Stimulated activated naive CD8-positive, alpha-beta T cell treated with anti-CD3 and anti-CD28 coated beads, Interleukin-15, Interleukin-2, amounts not matched to agents 100 ng/mL and 50 ng/mL, for 24 hours (primary cell): ENCODE data around the gene IGF2.

Experiments
- H3K27ac Mint-ChIP-seq: one replicate; pipeline ENCODE4 v1.8.0; 2021; ENCODE audit warnings: mild to moderate bottlenecking, mixed read lengths
- H3K27me3 Mint-ChIP-seq: one replicate; pipeline ENCODE4 v1.8.0; 2021; ENCODE audit warnings: mixed read lengths
- H3K36me3 Mint-ChIP-seq: one replicate; pipeline ENCODE4 v1.8.0; 2021; ENCODE audit warnings: low read depth, mixed read lengths
- H3K4me1 Mint-ChIP-seq: one replicate; pipeline ENCODE4 v1.8.0; 2021; ENCODE audit warnings: low read depth, mixed read lengths
- H3K4me3 Mint-ChIP-seq: one replicate; pipeline ENCODE4 v1.8.0; 2021; ENCODE audit warnings: mild to moderate bottlenecking, mixed read lengths
- H3K9me3 Mint-ChIP-seq: one replicate; pipeline ENCODE4 v1.8.0; 2021; ENCODE audit warnings: mixed read lengths

Gene IGF2

DNA sequence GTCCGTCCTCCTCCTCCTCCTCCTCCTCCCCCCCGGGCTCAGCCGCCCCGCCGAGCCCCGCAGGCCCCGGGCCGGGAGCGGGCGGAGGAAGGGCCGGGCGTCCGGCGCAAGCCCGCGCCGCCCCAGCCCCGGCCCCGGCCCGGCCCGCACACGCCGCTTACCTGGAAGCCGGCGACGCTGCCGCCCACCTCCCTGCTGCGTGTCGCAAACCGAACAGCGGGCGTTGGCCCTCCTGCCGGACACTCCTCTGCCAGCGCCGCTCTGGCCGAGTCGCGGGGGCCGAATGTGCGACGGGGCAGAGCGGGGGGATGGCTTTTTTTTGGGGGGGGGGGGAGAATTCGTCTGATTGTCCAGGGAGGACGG lies 1.1 kb downstream of the IGF2 start:
- Mint-ChIP-seq H3K9me3 (no peaks in the 10 kb centered on the region), H3K36me3 (no peaks in the 10 kb centered on the region), H3K4me3 (no peak overlapping the region), H3K4me1 (peaks cover 21% of the 10 kb centered on the region), H3K27me3 (peaks cover 64% of the 10 kb centered on the region), H3K27ac (no peak overlapping the region)

DNA sequence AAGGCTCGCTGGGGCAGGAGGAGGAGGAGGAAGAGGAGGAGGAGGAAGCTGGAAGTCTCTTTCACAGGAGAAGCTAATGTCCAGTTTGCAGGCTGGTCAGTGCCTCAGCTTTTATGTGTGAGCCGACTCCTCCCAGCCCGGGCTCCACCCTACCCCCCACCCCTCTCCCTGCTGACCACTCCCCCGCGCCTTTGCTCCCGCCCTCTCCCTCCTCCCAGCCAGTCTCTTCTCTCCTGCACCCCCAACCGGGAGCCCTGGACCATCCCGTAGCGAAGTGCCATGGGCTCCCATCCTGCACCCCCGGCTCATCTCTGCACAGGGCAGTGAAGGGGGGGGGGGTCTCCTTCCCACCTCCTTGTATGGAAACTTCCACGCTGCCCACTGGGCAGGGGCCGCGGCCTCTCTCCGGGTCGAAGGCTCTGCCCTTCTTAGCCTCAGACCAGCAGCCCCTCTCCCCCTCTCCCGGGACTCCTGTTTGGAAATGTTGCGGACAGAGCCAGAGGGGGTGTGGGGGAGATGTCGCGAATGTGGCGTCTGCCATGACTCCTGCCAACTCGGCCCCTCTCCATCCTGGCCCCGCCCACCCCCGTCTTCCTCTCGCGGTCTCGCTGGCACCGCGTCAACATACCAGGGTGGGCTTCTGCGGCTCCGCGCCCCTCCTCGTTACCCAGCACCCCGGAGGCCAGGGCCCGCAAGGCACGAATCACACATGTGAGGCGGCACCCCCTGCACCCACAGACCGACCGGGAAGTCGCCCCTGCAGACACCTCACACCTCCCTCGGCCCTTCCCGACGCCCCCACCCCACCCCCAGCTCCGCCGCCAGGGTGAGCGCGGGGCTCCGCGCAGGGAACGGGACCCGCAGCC lies 1.8 kb downstream of the IGF2 start:
- Mint-ChIP-seq H3K4me3 (no peak overlapping the region), H3K4me1 (peaks cover 14% of the 10 kb centered on the region), H3K9me3 (no peaks in the 10 kb centered on the region), H3K27ac (no peak overlapping the region), H3K27me3 (peaks cover 64% of the 10 kb centered on the region), H3K36me3 (no peaks in the 10 kb centered on the region)

DNA sequence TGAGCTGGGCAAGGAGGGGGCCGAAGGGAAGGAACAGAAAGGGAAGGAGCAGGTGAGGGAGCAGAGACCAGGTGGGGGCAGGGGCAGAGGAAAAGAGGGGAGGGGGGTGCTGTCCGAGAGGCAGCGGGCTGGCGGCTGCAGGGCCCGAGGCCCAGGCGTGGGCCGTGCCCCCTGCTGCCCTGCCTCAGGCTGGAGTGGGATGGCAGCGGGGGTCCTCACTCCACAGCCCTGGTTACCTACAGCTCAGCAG lies 2.3 kb downstream of the IGF2 start:
- H3K27ac Mint-ChIP-seq = no peak overlapping the region
- peaks cover 63% of the 10 kb centered on the region for H3K27me3 Mint-ChIP-seq
- peaks cover 1% of the 10 kb centered on the region for H3K9me3 Mint-ChIP-seq
- no peak overlapping the region for H3K4me3 Mint-ChIP-seq
- no peaks in the 10 kb centered on the region for H3K36me3 Mint-ChIP-seq
- H3K4me1 Mint-ChIP-seq = peaks cover 9% of the 10 kb centered on the region

DNA sequence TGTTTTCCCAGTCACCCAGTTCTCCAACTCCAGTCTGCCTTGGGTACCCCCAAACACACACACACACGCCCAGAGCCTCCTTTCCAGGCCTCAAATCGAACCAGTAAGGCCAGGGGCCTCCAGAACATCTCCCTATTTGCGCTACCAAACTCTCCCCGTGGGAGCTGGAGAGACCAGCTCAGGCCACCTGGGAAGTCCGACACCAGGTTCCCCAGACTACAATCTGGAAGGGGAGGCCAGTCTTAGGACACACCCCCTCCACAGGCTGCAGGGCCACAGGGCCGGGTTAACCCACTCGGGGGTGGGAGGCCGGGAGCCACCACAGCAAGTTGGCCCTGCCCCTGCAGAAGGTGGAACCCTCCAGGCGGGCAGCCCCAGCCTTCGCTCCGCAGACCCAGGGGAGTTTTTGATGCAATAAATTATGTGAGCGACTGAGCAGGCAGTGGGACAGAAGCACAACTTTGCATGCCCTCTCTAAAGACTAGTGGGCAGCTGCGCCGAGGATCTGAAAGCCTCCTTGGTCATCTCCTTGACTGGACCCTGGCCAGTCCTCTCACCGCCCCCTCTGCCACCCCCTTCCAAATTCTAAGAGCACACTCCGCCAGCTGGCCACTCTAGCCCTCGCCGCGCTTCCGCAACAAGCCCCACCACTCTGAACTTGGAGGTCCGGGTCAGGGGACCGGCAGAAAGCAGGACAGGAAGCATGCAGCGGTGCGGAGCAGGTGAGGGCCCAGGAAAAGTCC lies 2.8 kb downstream of the IGF2 start:
- no peaks in the 10 kb centered on the region for H3K36me3 Mint-ChIP-seq
- peaks cover 63% of the 10 kb centered on the region for H3K27me3 Mint-ChIP-seq
- H3K4me3 Mint-ChIP-seq = no peak overlapping the region
- peaks cover 5% of the 10 kb centered on the region for H3K4me1 Mint-ChIP-seq
- peaks cover 6% of the 10 kb centered on the region for H3K9me3 Mint-ChIP-seq
- H3K27ac Mint-ChIP-seq = no peak overlapping the region

DNA sequence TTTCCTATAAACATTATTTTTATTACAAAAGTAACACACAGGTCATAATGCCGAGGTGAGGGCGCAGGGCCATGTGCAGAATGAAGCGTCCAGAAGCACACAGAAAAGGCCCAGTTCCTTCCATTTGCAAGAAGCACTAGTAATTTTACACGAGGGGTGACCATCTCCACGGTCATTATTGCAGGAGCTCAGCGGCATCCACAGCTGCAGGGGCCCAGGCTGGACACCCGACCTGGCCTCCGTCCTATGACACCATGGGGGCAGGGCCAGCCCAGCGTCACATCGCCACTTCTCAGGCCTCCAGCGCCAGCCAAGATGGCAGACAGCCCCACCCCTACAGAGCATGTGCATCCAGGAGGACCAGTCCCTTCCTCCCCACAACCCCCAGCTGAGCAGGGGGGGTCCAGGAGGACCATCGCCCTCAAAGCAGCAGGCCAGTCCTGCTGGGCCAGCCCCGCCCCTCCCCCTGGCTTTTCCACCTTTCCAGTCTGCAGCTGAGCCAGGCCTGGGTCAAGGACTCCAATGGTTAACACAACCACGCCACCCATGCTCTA lies 3.5 kb downstream of the IGF2 start:
- H3K27me3 Mint-ChIP-seq = peaks cover 63% of the 10 kb centered on the region
- no peaks in the 10 kb centered on the region for H3K4me1 Mint-ChIP-seq
- no peak overlapping the region for H3K27ac Mint-ChIP-seq
- H3K36me3 Mint-ChIP-seq = no peaks in the 10 kb centered on the region
- H3K4me3 Mint-ChIP-seq = no peak overlapping the region
- H3K9me3 Mint-ChIP-seq = peaks cover 9% of the 10 kb centered on the region

DNA sequence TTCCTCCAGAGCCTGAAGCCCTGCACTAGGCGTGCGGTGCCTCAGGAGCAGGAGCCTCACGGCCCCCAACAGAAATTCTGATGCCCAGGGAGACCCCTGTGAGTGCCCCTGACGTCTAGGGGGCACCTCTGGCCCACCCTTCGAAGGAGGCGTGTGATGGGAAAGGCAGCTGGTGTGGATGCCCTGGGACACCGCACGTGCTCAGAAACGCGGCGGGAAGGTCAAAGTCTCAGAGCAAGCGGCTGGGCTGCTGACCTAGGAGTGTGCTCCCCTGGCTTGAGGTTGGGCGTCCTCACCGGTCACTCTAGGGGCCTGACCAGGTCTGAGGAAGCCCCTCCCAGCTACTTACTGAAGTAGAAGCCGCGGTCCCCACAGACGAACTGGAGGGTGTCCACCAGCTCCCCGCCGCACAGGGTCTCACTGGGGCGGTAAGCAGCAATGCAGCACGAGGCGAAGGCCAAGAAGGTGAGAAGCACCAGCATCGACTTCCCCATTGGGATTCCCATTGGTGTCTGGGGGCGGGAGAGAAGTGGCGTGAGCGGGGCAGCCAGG lies 4.1 kb downstream of the IGF2 start:
- Mint-ChIP-seq H3K27me3 (peaks cover 63% of the 10 kb centered on the region), H3K36me3 (no peaks in the 10 kb centered on the region), H3K4me3 (no peak overlapping the region), H3K27ac (no peak overlapping the region), H3K9me3 (peaks cover 9% of the 10 kb centered on the region), H3K4me1 (no peaks in the 10 kb centered on the region)

DNA sequence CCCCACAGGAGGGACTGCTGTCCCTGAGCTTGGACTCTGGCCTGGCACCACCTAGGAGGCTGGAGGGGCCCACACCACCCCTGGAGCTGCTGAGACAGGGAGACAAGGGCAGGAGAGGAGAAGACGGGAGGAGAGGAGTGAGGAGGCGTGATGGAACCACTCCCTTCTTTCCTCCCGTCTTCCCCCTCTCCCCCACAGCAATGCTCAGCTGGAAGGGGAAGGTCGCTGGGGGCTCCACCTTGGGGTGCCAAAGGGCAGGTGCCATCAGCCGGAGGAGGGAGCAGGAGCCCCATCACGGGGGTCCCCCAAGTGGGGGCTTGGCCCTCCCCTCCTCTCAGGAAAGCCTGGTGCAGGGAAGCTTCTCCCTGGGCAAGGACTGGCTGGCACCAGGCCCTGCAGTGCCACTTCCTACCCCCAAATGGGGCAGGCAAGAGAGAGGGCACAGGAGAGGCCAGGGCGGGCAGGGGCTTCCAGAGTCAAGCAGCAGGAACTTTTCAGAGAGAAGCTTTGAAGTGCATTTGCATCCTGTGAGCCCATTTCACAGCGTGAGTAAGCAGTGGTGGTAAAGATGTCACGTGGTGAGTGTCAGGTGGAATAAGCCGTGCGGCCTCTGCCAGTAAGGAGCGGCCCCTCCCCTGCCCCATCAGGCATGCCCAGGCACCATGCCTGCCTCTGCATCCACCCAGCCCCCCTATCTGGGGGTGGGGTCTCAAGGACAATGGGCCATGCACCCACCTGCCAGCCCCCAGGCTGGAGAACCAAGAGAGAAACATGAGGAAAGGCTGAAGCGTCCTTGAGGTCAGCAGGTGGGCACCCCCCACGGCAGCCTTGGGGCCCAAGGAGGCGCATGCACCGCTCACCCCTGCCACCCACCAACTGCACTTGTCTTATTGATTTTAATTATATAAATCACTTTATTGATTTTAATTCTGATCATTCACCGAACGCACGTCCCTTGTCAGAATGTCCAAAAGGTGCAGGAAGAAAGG lies 4.9 kb downstream of the IGF2 start:
- no peaks in the 10 kb centered on the region for H3K36me3 Mint-ChIP-seq
- H3K27ac Mint-ChIP-seq = no peak overlapping the region
- H3K4me1 Mint-ChIP-seq = no peaks in the 10 kb centered on the region
- H3K4me3 Mint-ChIP-seq = no peak overlapping the region
- peaks cover 9% of the 10 kb centered on the region for H3K9me3 Mint-ChIP-seq
- peaks cover 63% of the 10 kb centered on the region for H3K27me3 Mint-ChIP-seq

DNA sequence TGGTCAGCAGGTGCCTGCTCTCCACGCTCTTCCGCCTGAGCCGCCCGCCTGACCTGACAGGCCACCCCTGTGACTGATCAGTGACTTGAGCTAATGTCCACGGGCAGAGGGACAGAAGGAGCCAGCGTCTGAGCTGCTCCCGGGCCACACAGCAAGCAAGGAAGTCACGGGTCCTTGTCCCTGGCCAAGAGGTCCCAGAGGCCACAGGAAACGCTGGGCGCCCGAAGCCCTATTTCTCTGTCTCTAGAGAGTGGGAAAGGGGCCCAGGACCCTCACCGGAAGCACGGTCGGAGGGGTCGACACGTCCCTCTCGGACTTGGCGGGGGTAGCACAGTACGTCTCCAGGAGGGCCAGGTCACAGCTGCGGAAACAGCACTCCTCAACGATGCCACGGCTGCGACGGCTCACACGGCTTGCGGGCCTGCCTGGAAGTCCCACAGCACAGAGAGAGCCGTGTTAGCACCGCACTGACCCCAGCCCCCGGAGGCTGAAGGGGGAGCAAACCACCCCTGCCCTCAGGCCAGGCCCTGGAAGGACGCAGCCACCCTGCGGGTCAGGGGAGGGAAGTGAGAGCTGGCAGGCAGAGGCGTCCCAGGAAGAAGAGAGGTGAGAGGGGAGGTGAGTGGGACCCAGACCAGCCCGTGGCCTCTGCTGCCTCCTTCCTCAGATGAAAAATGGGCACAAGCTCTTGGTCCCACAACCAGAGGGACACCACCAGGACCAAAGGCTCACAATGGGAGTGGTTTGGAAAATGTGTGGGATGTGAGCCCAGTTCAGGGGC lies 5.8 kb downstream of the IGF2 start:
- H3K36me3 Mint-ChIP-seq = no peaks in the 10 kb centered on the region
- peaks cover 66% of the 10 kb centered on the region for H3K27me3 Mint-ChIP-seq
- H3K4me1 Mint-ChIP-seq = no peaks in the 10 kb centered on the region
- peaks cover 9% of the 10 kb centered on the region for H3K9me3 Mint-ChIP-seq
- no peak overlapping the region for H3K27ac Mint-ChIP-seq
- H3K4me3 Mint-ChIP-seq = no peak overlapping the region

DNA sequence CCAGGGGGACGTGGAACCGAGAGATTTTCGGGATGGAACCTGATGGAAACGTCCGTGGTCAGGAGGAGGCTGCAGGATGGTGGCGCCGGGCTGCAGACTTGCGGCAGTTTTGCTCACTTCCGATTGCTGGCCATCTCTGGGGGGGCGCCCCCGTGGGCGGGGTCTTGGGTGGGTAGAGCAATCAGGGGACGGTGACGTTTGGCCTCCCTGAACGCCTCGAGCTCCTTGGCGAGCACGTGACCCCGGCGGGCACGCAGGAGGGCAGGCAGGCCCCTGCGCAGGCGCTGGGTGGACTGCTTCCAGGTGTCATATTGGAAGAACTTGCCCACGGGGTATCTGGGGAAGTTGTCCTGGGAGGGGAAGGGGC lies 6.3 kb downstream of the IGF2 start:
- H3K36me3 Mint-ChIP-seq = no peaks in the 10 kb centered on the region
- H3K9me3 Mint-ChIP-seq = peaks cover 9% of the 10 kb centered on the region
- H3K4me1 Mint-ChIP-seq = no peaks in the 10 kb centered on the region
- H3K27me3 Mint-ChIP-seq = peaks cover 64% of the 10 kb centered on the region
- H3K4me3 Mint-ChIP-seq = no peak overlapping the region
- no peak overlapping the region for H3K27ac Mint-ChIP-seq

DNA sequence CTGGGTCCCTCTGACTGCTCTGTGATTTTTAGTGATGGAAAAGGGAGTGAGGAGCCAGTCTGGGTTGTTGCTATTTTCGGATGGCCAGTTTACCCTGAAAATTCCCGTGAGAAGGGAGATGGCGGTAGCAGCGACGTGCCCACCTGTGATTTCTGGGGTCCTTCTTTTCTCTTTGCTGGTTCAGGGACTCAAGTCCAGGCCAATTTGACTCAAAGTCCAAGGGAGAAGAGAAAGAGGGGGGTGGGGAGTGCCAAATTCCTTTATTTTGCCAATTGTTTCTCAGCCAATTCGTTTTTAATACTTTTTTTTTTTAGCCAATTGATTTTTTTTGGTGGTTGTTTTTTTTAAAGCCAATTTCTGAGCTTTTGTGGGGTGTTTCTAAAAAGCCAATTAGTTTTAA lies 6.9 kb downstream of the IGF2 start:
- H3K36me3 Mint-ChIP-seq = no peaks in the 10 kb centered on the region
- no peak overlapping the region for H3K27ac Mint-ChIP-seq
- H3K4me1 Mint-ChIP-seq = no peaks in the 10 kb centered on the region
- no peak overlapping the region for H3K4me3 Mint-ChIP-seq
- H3K27me3 Mint-ChIP-seq = peaks cover 61% of the 10 kb centered on the region
- peaks cover 9% of the 10 kb centered on the region for H3K9me3 Mint-ChIP-seq

DNA sequence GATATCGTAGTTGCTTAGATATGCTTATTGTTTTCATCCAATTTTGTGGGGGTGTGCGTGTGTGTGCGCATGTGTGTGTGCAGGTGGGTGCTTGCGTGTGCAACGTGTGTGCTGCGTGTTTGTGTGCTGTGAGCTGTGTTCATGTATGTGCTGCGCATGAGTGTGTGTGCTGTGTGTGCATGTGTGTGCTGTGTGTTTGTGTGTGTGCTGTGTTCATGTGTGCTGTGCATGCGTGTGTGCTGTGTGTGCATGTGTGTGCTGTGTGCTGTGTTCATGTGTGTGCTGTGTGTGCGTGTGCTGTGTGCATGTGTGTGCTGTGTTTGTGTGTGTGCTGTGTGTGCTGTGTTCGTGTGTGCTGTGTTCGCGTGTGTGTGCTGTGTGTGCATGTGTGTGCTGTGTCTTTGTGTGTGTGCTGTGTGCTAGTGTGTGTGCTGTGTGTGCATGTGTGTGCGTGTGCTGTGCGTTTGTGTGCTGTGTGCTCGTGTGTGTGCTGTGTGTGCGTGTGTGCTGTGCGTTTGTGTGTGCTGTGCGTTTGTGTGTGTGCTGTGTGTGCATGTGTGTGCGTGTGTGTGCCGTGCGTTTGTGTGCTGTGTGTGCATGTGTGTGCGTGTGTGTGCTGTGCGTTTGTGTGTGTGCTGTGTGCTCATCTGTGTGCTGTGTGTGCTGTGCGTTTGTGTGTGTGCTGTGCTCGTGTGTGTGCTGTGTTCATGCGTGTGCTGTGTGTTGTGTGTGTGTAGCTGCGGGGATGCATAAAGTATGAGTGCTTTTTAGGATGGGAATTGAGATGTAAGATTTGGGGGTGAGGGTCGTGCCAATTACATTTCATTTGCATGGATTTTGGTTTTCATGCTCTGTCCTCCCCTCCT lies 7.6 kb downstream of the IGF2 start:
- Mint-ChIP-seq H3K27ac (no peak overlapping the region), H3K27me3 (peaks cover 56% of the 10 kb centered on the region), H3K4me1 (no peaks in the 10 kb centered on the region), H3K36me3 (no peaks in the 10 kb centered on the region), H3K4me3 (no peak overlapping the region), H3K9me3 (peaks cover 9% of the 10 kb centered on the region)

DNA sequence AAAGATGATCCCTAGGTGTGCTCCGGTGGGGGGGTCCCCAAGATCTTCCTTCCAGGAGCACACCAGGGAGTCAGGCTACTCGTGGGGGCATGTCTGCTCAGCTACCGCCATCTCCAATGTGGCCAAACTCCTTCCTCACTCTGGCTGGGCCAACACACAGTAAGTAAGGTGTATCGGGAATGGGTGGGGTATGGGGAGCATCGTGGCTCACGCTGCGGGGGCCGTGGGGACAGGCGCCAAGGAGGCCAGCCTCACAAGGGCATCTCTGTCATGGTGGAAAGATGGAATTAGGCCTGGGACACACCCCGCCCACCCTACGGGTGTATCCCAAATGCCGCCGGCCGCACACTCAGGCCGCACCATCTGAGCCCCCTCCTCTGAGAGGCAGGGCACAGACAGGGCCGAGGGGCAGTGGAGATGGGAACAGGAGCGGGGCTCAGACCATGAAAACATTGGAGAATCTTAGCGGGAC lies 8.3 kb downstream of the IGF2 start:
- no peak overlapping the region for H3K4me3 Mint-ChIP-seq
- H3K4me1 Mint-ChIP-seq = no peaks in the 10 kb centered on the region
- H3K9me3 Mint-ChIP-seq = peaks cover 9% of the 10 kb centered on the region
- H3K27ac Mint-ChIP-seq = no peak overlapping the region
- H3K36me3 Mint-ChIP-seq = no peaks in the 10 kb centered on the region
- H3K27me3 Mint-ChIP-seq = peaks cover 49% of the 10 kb centered on the region

DNA sequence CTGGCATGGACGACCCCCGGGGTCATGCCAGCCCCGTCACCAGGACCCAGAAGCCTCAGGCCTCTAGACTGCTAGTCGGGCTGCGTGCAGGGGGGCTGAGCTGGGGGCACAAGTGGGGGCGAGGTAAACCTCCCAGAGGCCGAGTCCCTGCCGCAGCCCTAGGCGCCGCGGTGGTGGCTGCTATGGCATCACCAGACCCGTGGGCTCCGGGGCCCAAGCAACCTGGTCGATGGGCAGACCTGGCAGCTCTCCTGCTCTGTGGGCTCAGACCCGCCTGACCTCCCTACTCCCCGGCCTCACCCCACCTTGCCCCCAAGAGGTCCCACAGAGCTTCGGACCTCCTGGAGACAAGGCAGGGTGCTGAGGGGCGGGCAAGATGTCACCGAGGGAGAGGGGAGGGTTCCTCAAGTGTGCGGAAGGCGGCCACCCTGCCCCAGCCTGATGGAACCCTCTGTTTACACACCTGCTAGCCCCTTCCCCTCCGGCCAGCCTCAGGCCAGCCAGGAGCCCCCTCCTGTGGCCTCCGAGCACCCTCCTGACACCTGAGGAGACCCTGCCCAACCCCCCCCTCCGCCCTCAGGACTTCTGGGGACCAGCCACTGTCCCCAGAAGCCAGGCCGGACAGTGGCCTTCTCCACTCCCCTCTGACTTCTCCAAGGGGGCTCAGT lies 9.4 kb downstream of the IGF2 start:
- no peaks in the 10 kb centered on the region for H3K4me1 Mint-ChIP-seq
- no peak overlapping the region for H3K4me3 Mint-ChIP-seq
- H3K9me3 Mint-ChIP-seq = peaks cover 9% of the 10 kb centered on the region
- peaks cover 38% of the 10 kb centered on the region for H3K27me3 Mint-ChIP-seq
- H3K36me3 Mint-ChIP-seq = no peaks in the 10 kb centered on the region
- no peak overlapping the region for H3K27ac Mint-ChIP-seq
